Mammary epithelial cell (primary cell): Measurements from ENCODE around the gene MME.

ENCODE experiments used
- EZH2 ChIP-seq: IDR thresholded peaks from 2 replicates; pipeline ENCODE4 v1.6.1; 2012; ENCODE audit warnings: low read length, inconsistent platforms, borderline replicate concordance
- TF ChIP-seq, protein P1 (sequence below), 2 donors: IDR thresholded peaks in 1 of 2; conservative IDR thresholded peaks in 1 of 2; 2 replicates each; pipeline ENCODE4 v1.5.1; 2011 to 2012; ENCODE audit warnings: inconsistent platforms in 2 of 2, low read length in 2 of 2, mild to moderate bottlenecking in 2 of 2, control low read depth in 1 of 2, low read depth in 1 of 2; ENCODE audit not compliant: insufficient read depth in 1 of 2; ENCODE audit errors: extremely low read depth in 1 of 2

DNA sequence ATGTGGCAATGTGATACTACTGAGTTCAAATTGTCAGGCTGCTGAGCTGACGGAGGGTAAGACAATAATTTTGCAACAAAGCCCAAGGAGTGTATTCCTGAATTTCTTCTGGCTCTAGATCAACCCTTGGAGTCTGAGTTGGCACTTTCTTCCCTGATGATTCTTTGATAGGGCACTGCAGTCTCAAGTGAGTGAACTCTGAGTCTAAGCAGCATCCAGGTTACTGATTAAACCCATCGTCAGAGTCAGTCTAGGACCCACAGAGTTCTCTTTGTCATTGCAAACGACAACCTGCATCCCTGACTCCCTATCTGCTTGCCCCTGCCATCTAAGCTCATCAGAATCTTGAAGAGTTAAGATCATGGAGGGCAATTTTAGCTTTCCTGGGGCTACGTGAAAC, 58.6 kb downstream of the MME start:
- TF ChIP-seq, protein P1, sequence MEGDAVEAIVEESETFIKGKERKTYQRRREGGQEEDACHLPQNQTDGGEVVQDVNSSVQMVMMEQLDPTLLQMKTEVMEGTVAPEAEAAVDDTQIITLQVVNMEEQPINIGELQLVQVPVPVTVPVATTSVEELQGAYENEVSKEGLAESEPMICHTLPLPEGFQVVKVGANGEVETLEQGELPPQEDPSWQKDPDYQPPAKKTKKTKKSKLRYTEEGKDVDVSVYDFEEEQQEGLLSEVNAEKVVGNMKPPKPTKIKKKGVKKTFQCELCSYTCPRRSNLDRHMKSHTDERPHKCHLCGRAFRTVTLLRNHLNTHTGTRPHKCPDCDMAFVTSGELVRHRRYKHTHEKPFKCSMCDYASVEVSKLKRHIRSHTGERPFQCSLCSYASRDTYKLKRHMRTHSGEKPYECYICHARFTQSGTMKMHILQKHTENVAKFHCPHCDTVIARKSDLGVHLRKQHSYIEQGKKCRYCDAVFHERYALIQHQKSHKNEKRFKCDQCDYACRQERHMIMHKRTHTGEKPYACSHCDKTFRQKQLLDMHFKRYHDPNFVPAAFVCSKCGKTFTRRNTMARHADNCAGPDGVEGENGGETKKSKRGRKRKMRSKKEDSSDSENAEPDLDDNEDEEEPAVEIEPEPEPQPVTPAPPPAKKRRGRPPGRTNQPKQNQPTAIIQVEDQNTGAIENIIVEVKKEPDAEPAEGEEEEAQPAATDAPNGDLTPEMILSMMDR (conservative IDR thresholded peaks at IDR 0.05 in 1 of 2, IDR thresholded peaks at IDR 0.05 in 1 of 2; ENCODE audit: extremely low read depth in 1 of 2, insufficient read depth in 1 of 2, low read depth in 1 of 2, low read length in 2 of 2), result no peak
- no peak for TF ChIP-seq EZH2
